Loucy (cell line): ENCODE results near the gene OR4A16.

Experiments used
- EZH2phosphoT487 ChIP-seq: fragments of 200-600 bp; IDR thresholded peaks from 2 replicates; pipeline ENCODE4 v1.6.1; 2018; ENCODE audit warnings: antibody characterized with exemption, mild to moderate bottlenecking, moderate library complexity, borderline replicate concordance
- TF ChIP-seq, protein P1 (sequence below): fragments of 200-600 bp; sonication (generic); conservative IDR thresholded peaks from 2 replicates; pipeline ENCODE4 v1.5.1; 2014; ENCODE audit warnings: mild to moderate bottlenecking, antibody characterized with exemption, low read length

- TF ChIP-seq, protein P1, sequence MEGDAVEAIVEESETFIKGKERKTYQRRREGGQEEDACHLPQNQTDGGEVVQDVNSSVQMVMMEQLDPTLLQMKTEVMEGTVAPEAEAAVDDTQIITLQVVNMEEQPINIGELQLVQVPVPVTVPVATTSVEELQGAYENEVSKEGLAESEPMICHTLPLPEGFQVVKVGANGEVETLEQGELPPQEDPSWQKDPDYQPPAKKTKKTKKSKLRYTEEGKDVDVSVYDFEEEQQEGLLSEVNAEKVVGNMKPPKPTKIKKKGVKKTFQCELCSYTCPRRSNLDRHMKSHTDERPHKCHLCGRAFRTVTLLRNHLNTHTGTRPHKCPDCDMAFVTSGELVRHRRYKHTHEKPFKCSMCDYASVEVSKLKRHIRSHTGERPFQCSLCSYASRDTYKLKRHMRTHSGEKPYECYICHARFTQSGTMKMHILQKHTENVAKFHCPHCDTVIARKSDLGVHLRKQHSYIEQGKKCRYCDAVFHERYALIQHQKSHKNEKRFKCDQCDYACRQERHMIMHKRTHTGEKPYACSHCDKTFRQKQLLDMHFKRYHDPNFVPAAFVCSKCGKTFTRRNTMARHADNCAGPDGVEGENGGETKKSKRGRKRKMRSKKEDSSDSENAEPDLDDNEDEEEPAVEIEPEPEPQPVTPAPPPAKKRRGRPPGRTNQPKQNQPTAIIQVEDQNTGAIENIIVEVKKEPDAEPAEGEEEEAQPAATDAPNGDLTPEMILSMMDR, result no peak
- TF ChIP-seq EZH2phosphoT487, result no peak
These were observed 2.3 kb downstream of the OR4A16 start for GRCh38 chr11:55345306-55345705.
